ENCODE data around the gene ALG14. TPM values are rescaled to one million over a fixed set of nuclear protein-coding genes. Genes with fewer than 3 reads are reported as not detected.

Gene ALG14
- total and polyA plus RNA-seq, 2 experiments from 2014 or later = 2.7 to 8.2 TPM

DNA sequence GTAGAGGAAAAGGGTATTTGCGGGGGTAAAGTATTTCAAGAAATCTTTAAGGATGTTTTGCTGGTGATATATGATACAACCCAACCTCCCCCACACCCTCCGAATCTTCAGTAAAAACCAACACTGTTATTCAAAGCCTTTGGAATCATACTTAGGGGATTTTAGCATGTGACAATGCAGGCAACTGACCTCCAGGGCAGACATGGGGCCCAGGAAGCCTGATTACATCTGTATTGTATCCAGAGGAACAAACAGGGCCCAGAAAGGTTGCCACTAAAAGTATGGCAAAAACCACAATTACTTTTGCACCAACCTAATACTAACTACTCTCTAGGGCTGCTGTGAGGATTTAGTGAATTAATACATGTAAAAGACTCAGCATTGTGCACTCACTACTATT is 102.0 kb downstream of the ALG14 start:
- no peaks in the 10 kb centered on the region for H3K9me3 ChIP-seq (ENCODE audit: low read depth)
- no peaks in the 10 kb centered on the region for H3K4me1 ChIP-seq (ENCODE audit: low read depth)
- no peaks in the 10 kb centered on the region for H3K36me3 ChIP-seq
- DNase-seq (ENCODE audit: low read depth in 1 of 2, low spot score in 1 of 2) = no peak
- no peak overlapping the region for H3K4me3 ChIP-seq
- no peaks in the 10 kb centered on the region for H3K27me3 ChIP-seq
- TF ChIP-seq CTCF (IDR thresholded peaks at IDR 0.05; ENCODE audit: low read depth, low read length) = no peak
- H3K27ac ChIP-seq = no peak overlapping the region

GRCh38 chr1:94969137-94969536 is 103.6 kb downstream of the ALG14 start:
- DNase-seq (ENCODE audit: low read depth in 1 of 2, low spot score in 1 of 2) = no peak
- no peak for TF ChIP-seq CTCF (IDR thresholded peaks at IDR 0.05; ENCODE audit: low read depth, low read length)
- no peak overlapping the region for H3K27ac ChIP-seq
- no peak overlapping the region for H3K4me3 ChIP-seq
- H3K9me3 ChIP-seq (ENCODE audit: low read depth) = no peaks in the 10 kb centered on the region
- H3K27me3 ChIP-seq = no peaks in the 10 kb centered on the region
- H3K4me1 ChIP-seq (ENCODE audit: low read depth) = no peaks in the 10 kb centered on the region
- no peaks in the 10 kb centered on the region for H3K36me3 ChIP-seq

DNA sequence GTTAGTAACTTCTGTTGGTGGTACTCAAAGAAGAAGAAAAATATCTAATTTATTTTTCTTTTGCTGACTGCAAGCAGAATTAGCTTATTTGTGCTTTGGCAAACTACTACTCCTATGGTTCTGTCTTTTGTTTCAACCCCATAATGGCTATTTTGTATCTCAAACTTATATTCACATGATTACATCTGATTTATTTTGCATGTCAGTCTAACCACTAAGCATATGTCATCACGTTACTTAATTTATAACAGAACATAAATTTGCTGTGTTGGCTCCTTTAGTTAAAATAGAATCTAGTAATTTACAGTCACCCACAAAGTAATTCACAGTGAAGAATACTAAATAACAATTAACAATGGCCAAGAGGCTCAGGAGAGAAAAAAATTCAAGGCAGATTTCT is 106.7 kb downstream of the ALG14 start:
- TF ChIP-seq CTCF (IDR thresholded peaks at IDR 0.05; ENCODE audit: low read depth, low read length) = no peak
- Histone ChIP-seq H3K27ac (no peak overlapping the region), H3K4me3 (no peak overlapping the region), H3K4me1 (ENCODE audit: low read depth) (peaks cover 4% of the 10 kb centered on the region), H3K36me3 (no peaks in the 10 kb centered on the region), H3K27me3 (no peaks in the 10 kb centered on the region), H3K9me3 (ENCODE audit: low read depth) (no peaks in the 10 kb centered on the region)
- no peak for DNase-seq (ENCODE audit: low read depth in 1 of 2, low spot score in 1 of 2)

DNA sequence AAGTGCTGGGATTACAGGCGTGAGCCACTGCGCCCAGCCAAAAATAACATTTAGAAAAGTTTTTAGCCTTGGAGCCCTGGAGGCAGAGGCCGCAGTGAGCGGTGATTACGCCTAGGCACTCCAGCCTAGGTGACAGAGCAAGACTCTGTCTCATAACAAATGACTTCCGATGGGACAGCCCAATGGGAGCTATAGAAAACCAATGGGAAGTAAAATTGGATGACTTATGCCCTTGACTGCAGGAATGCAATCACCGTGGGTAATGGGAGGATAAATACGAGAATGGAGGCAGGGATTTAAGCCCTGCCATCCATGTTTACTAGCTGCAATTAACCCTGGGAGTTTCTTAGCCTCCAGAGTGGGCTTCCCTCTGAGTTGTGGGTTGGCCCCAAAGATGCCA is 108.9 kb downstream of the ALG14 start:
- Histone ChIP-seq H3K27me3 (no peaks in the 10 kb centered on the region), H3K9me3 (ENCODE audit: low read depth) (no peaks in the 10 kb centered on the region), H3K4me3 (no peak overlapping the region), H3K4me1 (ENCODE audit: low read depth) (peaks cover 4% of the 10 kb centered on the region), H3K27ac (no peak overlapping the region), H3K36me3 (no peaks in the 10 kb centered on the region)
- TF ChIP-seq CTCF (IDR thresholded peaks at IDR 0.05; ENCODE audit: low read depth, low read length) = no peak
- DNase-seq (ENCODE audit: low read depth in 1 of 2, low spot score in 1 of 2) = no peak

- no peaks in the 10 kb centered on the region for H3K27me3 ChIP-seq
- H3K36me3 ChIP-seq = no peaks in the 10 kb centered on the region
- peaks cover 4% of the 10 kb centered on the region for H3K4me1 ChIP-seq (ENCODE audit: low read depth)
- DNase-seq (ENCODE audit: low read depth in 1 of 2, low spot score in 1 of 2) = peak in 1 of 2 donors; percentile 78
- no peak overlapping the region for H3K4me3 ChIP-seq
- no peak overlapping the region for H3K27ac ChIP-seq
- H3K9me3 ChIP-seq (ENCODE audit: low read depth) = no peaks in the 10 kb centered on the region
- no peak for TF ChIP-seq CTCF (IDR thresholded peaks at IDR 0.05; ENCODE audit: low read depth, low read length)
Measured at GRCh38 chr1:94962409-94963265, 110.1 kb downstream of the ALG14 start.

Measured in cardiac muscle cell (in vitro differentiated cells and primary cell).